Dedifferentiated amniotic fluid mesenchymal stem cell (primary cell): ENCODE results near the gene PIM2.

Experiments used
- DNase-seq: peaks from one replicate; pipeline ENCODE4 v3.0.0-alpha.2; 2016; ENCODE audit errors: extremely low spot score

PIM2 gene

DNA sequence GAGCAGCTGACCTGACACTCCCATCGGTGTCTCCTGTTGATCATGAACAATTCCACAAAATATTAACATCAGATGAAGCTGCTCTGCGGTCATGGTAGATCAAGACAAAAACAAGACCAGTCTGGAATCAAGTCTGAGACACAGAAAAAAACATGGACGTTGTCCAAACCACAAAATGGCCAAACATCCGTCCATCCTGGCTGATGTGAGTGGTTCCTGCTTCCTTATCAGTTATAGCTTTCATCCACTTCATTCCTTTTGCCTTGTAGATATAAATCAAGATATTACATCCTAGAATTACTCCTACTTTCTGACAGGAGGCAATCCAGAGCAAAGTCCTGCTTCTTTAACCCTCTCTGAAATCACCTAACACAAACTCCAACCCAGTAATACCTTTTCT lies 54.6 kb downstream of the PIM2 start:
- no peak for DNase-seq
